ENCODE measurements around the gene MCF2L2.

GRCh38 chr3:183156266-183156665, 272.2 kb downstream of the MCF2L2 start:
- TF ChIP-seq CTCF (IDR thresholded peaks at IDR 0.05) (no peak), POLR2A (IDR thresholded peaks at IDR 0.05) (no peak)
